GM12892 (cell line): ENCODE data around the gene OPCML.

Source experiments
- POLR2A ChIP-seq: IDR thresholded peaks from 2 replicates; pipeline ENCODE4 v1.6.1; 2011; ENCODE audit warnings: low read depth, low read length, control low read depth
- POLR2AphosphoS5 ChIP-seq: IDR thresholded peaks from 2 replicates; pipeline ENCODE4 v1.6.1; 2011; ENCODE audit warnings: low read depth, low read length, control low read depth
- TAF1 ChIP-seq: IDR thresholded peaks from 2 replicates; pipeline ENCODE4 v1.6.1; 2011; ENCODE audit warnings: low read depth, mild to moderate bottlenecking, control low read depth, low read length, borderline replicate concordance

DNA sequence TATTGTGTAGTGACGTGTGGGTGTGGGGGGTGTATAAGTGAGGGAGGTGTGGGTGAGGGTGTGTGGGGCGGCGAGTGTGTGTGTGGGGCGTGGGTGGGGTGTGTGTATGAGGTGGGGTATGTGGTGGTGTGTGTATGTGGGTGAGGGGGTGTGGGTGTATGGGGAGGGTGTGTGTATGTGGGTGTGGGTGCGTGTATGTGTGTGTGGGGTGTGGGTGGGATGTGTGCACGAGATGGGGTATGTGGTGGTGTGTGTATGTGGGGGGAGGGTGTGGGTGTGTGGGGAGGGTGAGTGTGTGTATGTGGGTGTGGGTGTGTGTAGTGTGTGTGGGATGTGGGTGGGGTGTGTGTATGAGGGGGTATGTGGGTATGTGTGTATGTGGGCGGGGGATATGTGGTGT is 205.5 kb downstream of the OPCML start:
- no peak for TF ChIP-seq TAF1
- TF ChIP-seq POLR2AphosphoS5: no peak
- TF ChIP-seq POLR2A: no peak
